KMS-11 (cell line): ENCODE data around the gene TRIM29.

Source experiments
- H2AFZ ChIP-seq: fragments of 200-600 bp; sonication (generic); 2 replicates; pipeline ENCODE4 v1.6.1; 2016; ENCODE audit warnings: antibody characterized with exemption, mixed run types, low read depth
- H3K27ac ChIP-seq: fragments of 200-600 bp; sonication (generic); 2 replicates; pipeline ENCODE4 v1.6.1; 2016; ENCODE audit warnings: mild to moderate bottlenecking, mixed run types
- H3K27me3 ChIP-seq: fragments of 200-600 bp; sonication (generic); 2 replicates; pipeline ENCODE4 v1.6.1; 2017; ENCODE audit warnings: mild to moderate bottlenecking, low read depth, mixed run types, moderate library complexity; ENCODE audit not compliant: insufficient read depth
- H3K36me3 ChIP-seq: fragments of 200-600 bp; sonication (generic); 2 replicates; pipeline ENCODE4 v1.6.1; 2017; ENCODE audit warnings: mild to moderate bottlenecking, mixed run types; ENCODE audit not compliant: insufficient read depth
- H3K4me1 ChIP-seq: fragments of 200-600 bp; sonication (generic); 2 replicates; pipeline ENCODE4 v1.6.1; 2016; ENCODE audit warnings: mild to moderate bottlenecking, low read depth, mixed run types; ENCODE audit not compliant: poor library complexity, severe bottlenecking
- H3K4me2 ChIP-seq: fragments of 200-600 bp; sonication (generic); 2 replicates; pipeline ENCODE4 v1.7.0; 2016; ENCODE audit warnings: mild to moderate bottlenecking, mixed run types
- H3K4me3 ChIP-seq: fragments of 200-600 bp; sonication (generic); IDR thresholded peaks from 2 replicates; pipeline ENCODE4 v1.6.1; 2017; ENCODE audit warnings: low read depth, low read length, mixed read lengths; ENCODE audit not compliant: insufficient read depth
- H3K79me2 ChIP-seq: fragments of 200-600 bp; sonication (generic); 2 replicates; pipeline ENCODE4 v1.6.1; 2016; ENCODE audit warnings: low read depth, mixed run types; ENCODE audit not compliant: insufficient read depth
- H3K9ac ChIP-seq: fragments of 200-600 bp; sonication (generic); 2 replicates; pipeline ENCODE4 v1.6.1; 2016; ENCODE audit warnings: mild to moderate bottlenecking, mixed run types
- H4K20me1 ChIP-seq: fragments of 200-600 bp; sonication (generic); 2 replicates; pipeline ENCODE4 v1.6.1; 2016; ENCODE audit warnings: mild to moderate bottlenecking, mixed run types; ENCODE audit not compliant: insufficient read depth
- TF ChIP-seq, protein P1 (sequence below): fragments of 200-600 bp; sonication (generic); conservative IDR thresholded peaks from 2 replicates; pipeline ENCODE4 v1.6.1; 2017; ENCODE audit warnings: low read depth, mild to moderate bottlenecking, antibody characterized with exemption, low read length, moderate library complexity, mixed read lengths

TRIM29 gene

DNA sequence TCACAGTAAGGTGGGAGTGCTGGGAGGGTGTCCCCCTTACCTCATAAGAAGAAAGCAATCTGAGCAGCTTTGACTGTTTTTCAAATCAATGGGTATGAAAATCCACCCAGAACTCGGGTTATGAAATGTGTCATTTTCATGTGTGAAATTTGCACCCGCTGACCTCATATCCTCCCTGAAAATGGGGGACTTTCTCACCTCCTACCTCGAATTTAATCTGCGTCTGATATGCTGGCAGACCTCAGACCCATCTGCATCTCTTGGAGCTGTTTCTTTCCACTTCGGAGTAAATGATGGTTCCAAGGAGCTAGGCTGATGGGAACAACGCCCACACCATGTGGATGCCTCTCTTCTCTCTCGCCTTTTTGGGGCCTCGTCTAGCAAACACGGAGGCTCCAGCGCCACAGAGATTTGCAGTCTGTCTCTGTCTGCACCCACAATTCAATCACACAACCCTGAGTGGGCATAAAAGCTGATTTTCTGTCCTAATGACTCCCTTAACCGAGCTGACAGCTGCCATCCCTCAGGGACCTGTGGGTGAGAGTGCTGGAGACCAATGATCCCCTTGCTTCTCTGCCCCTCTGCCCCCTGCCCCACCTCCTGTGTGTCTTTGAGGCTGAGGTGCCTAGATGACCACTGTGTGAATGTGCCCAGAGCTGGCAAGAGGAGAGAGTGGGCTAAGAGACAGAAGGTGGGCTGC is 71.0 kb downstream of the TRIM29 start:
- TF ChIP-seq, protein P1, sequence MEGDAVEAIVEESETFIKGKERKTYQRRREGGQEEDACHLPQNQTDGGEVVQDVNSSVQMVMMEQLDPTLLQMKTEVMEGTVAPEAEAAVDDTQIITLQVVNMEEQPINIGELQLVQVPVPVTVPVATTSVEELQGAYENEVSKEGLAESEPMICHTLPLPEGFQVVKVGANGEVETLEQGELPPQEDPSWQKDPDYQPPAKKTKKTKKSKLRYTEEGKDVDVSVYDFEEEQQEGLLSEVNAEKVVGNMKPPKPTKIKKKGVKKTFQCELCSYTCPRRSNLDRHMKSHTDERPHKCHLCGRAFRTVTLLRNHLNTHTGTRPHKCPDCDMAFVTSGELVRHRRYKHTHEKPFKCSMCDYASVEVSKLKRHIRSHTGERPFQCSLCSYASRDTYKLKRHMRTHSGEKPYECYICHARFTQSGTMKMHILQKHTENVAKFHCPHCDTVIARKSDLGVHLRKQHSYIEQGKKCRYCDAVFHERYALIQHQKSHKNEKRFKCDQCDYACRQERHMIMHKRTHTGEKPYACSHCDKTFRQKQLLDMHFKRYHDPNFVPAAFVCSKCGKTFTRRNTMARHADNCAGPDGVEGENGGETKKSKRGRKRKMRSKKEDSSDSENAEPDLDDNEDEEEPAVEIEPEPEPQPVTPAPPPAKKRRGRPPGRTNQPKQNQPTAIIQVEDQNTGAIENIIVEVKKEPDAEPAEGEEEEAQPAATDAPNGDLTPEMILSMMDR = no peak
- Histone ChIP-seq H2AFZ (no peak overlapping the region), H4K20me1 (no peaks in the 10 kb centered on the region), H3K4me2 (no peak overlapping the region), H3K36me3 (no peaks in the 10 kb centered on the region), H3K27ac (no peak overlapping the region), H3K4me1 (no peaks in the 10 kb centered on the region), H3K9ac (no peak overlapping the region), H3K27me3 (no peaks in the 10 kb centered on the region), H3K79me2 (no peaks in the 10 kb centered on the region), H3K4me3 (no peak overlapping the region)

DNA sequence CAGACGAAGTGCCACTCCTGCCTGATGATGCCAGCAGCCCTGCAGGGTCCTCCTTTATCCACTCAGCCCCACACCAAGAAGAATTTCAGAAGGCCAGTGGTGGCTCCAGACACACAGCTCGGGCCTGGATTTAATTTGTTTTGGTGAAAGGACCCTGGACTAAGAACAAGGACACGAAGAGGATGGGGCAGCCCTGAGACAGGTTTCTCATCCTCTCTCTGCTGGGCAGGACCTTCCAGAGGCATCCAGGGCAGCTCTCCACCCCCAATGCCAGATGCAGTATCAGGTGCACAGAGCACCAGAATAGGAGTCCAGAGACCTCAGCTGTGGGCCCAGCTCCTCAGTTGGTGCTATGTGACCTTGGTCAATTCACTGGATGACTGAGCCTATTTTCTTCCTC is 72.0 kb downstream of the TRIM29 start:
- Histone ChIP-seq H3K9ac (no peak overlapping the region), H2AFZ (no peak overlapping the region), H3K36me3 (no peaks in the 10 kb centered on the region), H3K4me1 (no peaks in the 10 kb centered on the region), H3K4me3 (no peak overlapping the region), H4K20me1 (no peaks in the 10 kb centered on the region), H3K27me3 (no peaks in the 10 kb centered on the region), H3K4me2 (no peak overlapping the region), H3K79me2 (no peaks in the 10 kb centered on the region), H3K27ac (no peak overlapping the region)
- TF ChIP-seq, protein P1 = no peak

DNA sequence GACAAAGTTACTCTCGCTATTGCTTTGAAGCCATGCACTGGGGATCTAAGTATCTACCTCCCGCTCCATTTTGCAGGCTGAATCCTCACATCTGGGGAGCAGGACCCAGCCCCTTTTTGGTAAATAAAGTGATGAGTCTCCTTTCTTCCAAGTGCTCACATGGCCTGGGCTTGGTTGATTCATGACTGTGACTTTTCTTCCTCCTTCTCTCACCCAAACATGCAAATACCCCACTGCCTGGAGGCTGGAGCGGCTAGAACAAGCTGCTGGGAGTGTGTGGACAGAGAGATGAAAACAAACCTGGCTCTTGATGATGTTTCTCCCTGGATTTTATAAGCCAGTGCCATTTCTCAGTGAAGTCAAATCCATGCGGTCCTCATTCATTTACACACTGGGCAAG is 72.7 kb downstream of the TRIM29 start:
- Histone ChIP-seq H3K4me1 (no peaks in the 10 kb centered on the region), H4K20me1 (no peaks in the 10 kb centered on the region), H3K4me3 (no peak overlapping the region), H3K27me3 (no peaks in the 10 kb centered on the region), H3K9ac (no peak overlapping the region), H3K4me2 (no peak overlapping the region), H3K27ac (no peak overlapping the region), H3K79me2 (no peaks in the 10 kb centered on the region), H2AFZ (no peak overlapping the region), H3K36me3 (no peaks in the 10 kb centered on the region)
- TF ChIP-seq, protein P1 = no peak

DNA sequence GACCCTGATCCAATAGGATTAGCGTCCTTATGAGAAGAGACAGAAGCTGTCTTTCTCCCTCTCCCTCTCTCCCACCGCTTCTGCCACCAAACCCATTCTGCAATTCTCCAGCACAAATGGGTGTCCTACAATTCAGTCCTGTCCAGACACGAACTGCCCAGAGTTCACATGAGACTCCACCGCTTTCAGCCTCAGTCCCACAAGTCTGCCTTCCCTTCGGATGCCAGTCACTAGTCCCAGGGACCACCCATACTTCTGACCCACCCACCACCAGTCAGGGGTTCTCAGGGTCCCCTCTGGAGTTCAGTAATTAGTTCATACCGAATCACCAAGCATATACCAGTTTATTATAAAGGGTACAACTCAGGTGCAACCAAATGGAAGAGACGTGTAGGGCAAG is 73.6 kb downstream of the TRIM29 start:
- Histone ChIP-seq H3K4me2 (no peak overlapping the region), H3K4me3 (no peak overlapping the region), H3K27me3 (no peaks in the 10 kb centered on the region), H3K27ac (no peak overlapping the region), H4K20me1 (no peaks in the 10 kb centered on the region), H3K36me3 (no peaks in the 10 kb centered on the region), H2AFZ (no peak overlapping the region), H3K4me1 (no peaks in the 10 kb centered on the region), H3K79me2 (no peaks in the 10 kb centered on the region), H3K9ac (no peak overlapping the region)
- TF ChIP-seq, protein P1 = no peak
